22Rv1 (cell line): ENCODE results near the gene PEAK1.

ENCODE experiments used
- CTCF ChIP-seq: fragments of 450-650 bp; IDR thresholded peaks from 2 replicates; pipeline ENCODE4 v1.5.1; 2017; ENCODE audit warnings: mild to moderate bottlenecking
- ZFX ChIP-seq: fragments of 450-650 bp; IDR thresholded peaks from 2 replicates; pipeline ENCODE4 v1.6.1; 2017; ENCODE audit warnings: antibody characterized with exemption, borderline replicate concordance

- TF ChIP-seq CTCF (no peak), ZFX (no peak)
Observed at GRCh38 chr15:77052556-77052955, 367.3 kb downstream of the PEAK1 start.
